Left ventricle myocardium superior (tissue), 1 donor: ENCODE data around the gene SMC1B. TPM values are rescaled to one million over a fixed set of nuclear protein-coding genes. Genes with fewer than 3 reads are reported as not detected.
"Not testable (repeated sequence)": the region's sequence is repeated elsewhere in the genome, so short reads cannot be mapped to it uniquely, and the experiment has no call there.

Source experiments
- ATAC-seq: fragments of 200-7000 bp; cut with Tn5 transposase; one replicate; pipeline ENCODE4 v1.9.1; 2020; ENCODE audit warnings: mild to moderate bottlenecking, moderate library complexity
- DNase-seq: peaks from one replicate; pipeline ENCODE4 v3.0.0-alpha.2; 2020
- intact Hi-C: fragments of 100-400 bp; cut with micrococcal nuclease; formaldehyde crosslinking; loops from one replicate; pipeline ENCODE4 v1.11.0; 2022
- total RNA-seq: library from RNA; stranded (reverse); fragmentation: NEBNext Ultra II Directional; extraction: Animal tissue kit (Norgen Biotek cat#: 25700); gene quantifications from one replicate; pipeline ENCODE4 v1.2.1, GENCODE V29; 2021
- donor health status: DM: no; HTN: yes; CAD: no; lungs with severe emphysema.

The SMC1B gene
- total RNA-seq, 1 donor from 2014 or later: not detected

DNA sequence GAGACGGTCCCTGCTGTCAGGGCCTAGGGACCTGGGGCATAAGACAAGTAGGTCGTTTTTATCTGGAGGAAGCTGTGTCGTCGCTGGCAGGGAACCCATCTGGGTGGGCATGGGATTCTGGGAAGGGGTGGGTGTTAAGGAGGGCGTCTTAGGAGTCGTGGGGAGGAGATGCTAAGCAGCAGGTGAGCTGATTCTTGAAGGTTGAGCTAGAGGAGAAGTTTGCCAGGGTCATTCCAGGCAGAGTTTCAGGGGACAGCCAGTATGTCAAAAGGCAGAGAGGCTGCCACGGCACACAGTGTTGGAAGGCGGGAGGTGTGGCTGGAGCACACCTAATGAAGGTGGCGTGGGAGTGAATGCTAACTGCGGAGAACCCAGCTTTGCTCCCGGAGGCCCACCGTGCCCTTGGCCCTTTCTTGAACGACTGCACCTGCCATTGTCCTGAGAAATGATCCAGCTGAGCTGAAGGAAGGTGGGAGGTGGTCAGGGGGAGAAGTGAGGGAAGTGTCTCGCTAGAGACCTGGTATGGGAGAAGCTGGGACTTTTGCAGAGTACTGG is 102.3 kb downstream of the SMC1B start:
- ATAC-seq: no peak
- intact Hi-C loops: no loop called here
- no peak for DNase-seq

DNA sequence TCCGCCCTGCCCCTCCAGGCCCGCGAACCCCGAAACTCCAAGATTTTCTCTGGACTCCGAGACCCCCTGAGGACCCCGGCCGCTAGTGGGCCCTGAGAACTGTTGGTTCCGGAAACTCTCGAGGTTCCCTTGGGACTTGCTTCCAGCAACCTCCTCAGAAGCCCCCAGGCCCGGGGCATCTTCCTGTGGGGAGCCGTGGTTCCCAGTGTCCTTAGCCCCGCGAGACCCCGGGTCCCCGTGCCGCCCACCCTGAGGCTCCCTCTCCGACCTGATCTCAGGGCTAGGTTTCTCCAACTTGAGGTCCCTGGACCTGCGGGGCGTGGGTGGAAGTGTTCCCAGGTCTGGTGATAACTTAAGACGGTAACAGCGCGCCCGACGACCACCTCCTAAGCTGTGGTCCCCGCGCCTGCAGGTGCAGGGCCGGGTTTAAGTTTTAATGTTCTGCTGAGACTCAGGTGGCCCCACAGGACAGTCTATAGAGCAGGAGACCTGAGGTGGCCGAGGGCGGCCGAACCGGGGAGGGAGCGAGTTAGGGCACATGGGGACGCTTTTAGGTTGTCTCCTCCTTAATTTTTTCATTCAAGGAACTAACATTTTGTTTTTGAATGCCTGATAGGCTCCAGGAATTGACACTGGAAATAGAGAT is 102.9 kb downstream of the SMC1B start:
- no peak for ATAC-seq
- intact Hi-C loops: no loop called here

DNA sequence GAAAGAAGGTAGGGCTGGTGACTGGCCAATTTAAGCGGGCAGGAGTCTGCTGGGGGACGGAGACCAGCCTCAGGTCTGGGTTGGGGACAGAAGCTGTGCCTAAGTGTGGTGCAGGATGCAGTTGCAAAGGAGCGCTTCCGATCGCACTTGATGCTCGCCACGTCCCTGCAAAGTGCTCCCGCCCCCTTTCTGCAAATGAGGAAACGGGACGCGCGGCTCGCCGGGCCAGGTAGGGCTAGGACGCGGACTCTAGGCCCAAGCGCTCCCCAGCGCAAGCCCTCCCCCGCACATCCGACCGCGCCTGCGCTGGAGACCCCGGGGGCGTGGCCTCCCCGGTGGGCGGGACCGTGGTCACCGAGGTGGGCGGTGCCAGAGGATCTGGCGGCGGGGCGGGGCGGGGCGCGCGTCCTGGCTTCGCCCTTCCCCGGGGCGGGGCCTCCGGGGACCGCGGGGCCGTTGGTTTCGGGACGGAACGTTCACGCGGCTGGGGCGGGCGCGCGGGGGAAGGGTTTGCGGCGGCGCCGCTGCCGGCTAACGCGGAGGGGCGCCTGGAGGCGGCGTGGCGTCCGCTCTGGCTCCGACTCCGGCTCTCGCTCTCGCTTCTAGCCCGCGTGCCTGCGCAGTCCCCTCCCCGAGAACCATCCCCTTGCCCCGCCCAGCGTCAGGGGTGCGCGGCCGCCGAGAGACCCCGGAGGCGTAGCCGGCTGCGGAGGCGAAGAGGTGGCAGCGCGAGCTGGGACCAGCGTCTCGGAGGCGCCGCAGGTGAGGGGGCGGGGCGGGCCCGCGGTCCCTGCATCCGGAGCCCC is 103.8 kb downstream of the SMC1B start, which contains the start of gene FAM118A:
TSS of gene FAM118A (plus strand) at position 513 of the 806 bp plus-strand sequence. CDS start 12,446 bp downstream, outside the sequence.
- intact Hi-C loops: no loop called here
- ATAC-seq: peak; percentile 96
- DNase-seq: peak; percentile 97

More for the DNA sequence above, 102.9 kb downstream of the SMC1B start:
- DNase-seq: peak; percentile 39

DNA sequence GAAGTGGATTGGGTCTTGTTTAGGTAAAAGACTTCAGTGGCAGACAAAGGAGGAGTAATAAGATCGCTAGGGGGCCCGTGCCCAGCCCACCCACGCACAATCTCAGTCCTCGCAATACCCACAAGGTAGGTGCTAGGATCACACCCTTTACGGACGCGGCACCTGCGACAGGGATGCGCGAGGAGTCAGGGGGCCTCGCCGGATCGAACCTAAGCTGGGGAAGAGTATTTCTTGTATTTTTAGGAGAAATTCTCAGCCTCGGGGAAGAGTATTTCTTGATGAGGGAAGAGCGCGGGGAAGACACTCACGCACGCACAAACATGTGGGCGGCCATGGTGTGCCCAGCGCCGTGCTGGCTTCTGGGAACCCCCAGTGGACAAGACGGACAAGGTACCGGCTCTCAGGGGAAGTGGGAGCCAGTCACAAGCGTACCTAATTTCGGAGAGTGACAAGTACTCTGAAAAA is 104.4 kb downstream of the SMC1B start:
- intact Hi-C loops: no loop called here
- ATAC-seq (no peak), DNase-seq (no peak)

DNA sequence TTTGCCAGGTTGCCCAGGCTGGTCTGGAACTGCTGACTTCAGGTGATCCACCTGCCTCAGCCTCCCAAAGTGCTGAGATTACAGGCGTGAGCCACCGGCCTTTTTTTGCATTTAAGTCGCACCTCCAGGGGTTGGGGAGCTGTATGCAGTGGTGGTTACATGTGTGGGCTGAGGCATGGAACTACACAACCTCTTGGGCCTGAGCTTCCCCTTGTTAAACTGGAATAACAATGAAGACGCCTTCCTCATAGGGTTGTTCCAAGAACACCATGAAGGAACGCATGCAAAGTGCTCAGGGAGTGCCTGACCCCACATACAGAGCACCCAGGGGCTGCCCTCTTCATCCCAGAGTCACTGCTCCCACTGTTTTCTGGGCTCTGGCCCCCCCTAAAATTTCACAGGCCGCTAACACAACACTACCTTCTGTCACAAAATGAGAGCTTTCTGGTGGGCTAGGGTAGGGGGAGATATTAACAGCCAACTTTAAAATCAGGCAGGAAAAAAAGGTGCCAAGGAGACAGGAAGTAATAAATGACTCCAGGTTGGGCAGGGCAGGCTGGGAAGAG is 104.9 kb downstream of the SMC1B start:
- intact Hi-C loops: no loop called here
- no peak for ATAC-seq
- DNase-seq: no peak

DNA sequence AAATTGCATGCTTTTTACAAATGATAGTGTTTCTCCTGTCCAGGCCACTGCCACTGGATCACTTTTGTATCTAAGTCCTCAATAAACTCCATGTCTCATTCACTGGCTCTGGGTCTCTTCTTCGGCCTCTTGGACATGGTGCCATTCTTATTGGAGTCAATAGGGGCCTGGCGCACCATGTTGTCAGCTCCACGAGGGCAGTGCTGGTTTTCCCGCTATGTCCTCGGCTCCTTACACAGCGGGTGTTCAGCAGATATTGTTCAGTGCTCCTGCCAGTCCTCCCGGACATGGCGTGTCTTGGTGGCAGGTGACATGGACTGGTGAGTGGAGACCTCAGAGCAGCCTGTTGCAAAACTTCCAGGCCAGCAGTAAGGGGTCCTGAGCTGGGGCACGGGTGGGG is 107.3 kb downstream of the SMC1B start:
- ATAC-seq (no peak), DNase-seq (no peak)
- intact Hi-C loops: no loop called here

DNA sequence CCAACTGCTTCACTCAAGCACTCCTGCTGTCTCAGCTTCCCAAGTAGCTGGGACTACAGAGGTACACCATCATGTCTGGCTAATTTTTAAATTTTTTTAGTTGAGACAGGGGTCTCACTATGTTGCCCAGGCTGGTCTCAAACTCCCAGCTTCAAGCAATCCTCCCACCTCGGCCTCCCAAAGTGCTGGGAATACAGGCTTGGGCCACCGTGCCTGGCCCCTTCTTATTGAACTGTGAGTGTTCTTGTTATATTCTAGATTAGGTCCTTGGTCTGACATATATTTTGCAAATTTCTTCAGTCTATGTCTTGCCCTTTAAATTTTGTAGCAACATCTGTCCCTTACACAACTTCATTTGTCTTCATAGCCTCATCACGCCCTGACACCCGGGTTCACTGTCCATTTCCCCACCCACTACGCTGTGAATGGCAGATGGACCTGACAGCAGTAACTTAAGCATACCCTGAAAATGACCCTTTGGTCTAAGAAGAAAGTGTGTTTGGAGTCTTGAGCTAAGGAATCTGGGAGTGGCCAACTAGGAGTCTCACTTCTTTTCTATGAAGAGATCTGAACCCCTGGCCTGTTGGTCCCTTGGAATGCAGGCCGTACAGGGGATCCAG is 107.8 kb downstream of the SMC1B start:
- DNase-seq (no peak), ATAC-seq (no peak)
- intact Hi-C loops: no loop called here

DNA sequence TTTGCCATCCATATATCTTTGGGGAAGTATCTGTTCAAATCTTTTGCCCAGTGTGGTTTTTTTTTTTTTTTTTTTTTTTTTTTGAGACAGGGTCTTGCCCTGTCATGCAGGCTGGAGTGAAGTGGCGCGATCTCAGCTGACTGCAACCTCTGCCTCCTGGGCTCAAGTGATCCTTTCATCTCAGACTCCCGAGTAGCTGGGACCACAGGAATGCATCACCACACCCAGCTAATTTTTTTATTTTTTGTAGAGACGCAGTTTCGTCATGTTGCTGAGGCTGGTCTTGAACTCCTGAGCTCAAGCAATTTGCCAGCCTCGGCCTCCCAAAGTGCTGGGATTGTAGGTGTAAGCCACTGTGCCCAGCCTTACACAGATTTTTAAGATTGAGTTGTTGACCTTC is 108.4 kb downstream of the SMC1B start:
- ATAC-seq (no peak), DNase-seq (no peak)
- intact Hi-C loops: no loop called here

DNA sequence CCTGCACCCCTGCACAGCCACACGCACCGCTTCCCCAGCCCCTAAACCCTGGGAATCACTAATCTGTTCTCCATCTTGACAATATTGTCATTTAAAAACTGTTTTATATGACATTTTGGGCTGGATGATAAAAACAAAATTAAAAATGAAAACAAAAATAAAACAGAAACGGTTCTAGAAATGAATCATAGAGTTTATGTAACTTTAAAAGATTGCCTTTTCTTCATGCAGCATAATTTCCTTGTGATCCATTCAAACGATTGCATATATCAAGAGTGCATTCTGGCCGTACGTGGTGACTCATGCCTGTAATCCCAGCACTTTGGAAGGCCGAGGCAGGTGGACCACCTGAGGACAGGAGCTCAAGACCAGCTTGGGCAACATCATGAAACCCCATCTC is 110.2 kb downstream of the SMC1B start:
- DNase-seq (no peak), ATAC-seq (no peak)
- intact Hi-C loops: no loop called here

DNA sequence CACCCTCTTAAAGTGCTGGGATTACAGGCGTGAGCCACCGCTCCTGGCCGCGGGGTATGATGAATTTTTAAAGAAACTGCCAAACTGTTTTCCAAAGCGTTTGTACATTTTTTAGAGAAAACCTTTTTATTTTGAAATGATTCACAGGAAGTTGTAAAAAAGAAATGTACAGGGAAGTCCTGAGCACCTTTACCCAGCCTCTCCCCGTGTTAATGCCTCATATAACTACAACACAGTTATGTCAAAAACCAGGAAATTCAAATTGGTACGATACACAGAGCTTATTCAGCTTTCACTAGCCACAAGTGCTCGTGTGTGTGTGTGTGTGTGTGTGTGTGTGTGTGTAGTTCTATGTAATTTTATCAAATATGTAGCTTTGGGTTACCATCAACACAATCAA is 110.6 kb downstream of the SMC1B start:
- intact Hi-C loops: no loop called here
- no peak for DNase-seq
- ATAC-seq: no peak

DNA sequence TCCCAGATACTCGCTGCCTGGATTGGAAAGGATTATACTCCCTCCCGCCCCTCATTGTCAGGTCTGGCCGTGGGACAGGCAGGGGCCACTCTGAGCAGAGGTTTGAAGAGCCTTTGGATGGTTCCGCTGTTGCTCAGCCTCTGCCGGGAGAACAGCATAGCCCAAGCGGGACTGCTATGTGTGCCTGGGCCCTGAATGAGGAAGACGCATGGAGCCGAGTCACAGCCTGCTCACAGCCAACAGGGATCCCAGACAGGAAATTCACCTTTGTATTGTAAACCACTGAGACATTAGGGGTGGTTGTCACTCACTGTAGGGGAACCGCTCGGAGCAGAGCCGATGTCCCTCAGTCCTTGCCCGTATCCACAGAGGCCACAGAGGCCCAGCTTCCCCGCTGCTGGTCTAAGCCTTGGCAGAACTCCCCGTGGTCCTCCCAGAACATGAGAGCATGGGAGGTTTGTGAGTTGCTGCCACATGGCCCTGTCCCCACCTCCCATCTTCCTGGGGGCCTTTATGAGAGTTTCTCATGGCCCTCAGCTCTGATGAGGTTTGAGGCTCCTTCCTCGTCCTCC is 114.4 kb downstream of the SMC1B start:
- DNase-seq: no peak
- intact Hi-C loops: no loop called here

DNA sequence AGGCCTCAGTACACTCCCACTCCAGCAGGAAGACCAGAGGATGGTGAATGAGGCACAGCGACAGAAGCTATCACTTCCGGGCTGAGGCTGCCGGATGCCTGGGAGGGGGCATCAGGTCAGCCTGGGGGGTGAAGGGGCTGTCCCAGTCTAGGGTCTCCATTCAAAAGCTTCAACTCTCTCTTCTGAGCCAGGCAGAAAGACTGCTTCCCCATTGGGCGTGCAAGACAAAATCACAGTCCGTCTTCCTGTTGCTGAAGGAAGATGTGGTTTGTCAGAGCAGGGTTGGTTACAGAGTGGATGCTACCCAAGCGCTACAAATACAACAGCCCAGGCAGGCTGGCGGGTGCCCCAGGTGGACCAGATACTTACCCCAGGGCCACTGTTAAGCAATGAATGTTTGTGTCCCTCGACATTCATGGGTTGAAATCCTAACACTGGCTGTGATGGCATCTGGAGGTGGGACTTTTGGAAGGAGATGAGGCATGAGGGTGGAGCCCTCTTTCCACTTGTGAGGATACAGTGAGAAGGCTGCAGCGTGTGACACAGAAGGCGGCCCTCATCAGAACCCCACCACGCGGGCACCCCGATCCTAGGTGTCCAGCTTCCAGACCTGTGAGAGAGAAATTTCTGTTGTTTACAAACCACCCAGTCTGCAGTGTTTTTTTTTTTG is 116.6 kb downstream of the SMC1B start:
- intact Hi-C loops: no loop called here
- DNase-seq: no peak
- no peak for ATAC-seq

More for the DNA sequence above, 114.4 kb downstream of the SMC1B start:
- ATAC-seq: no peak

DNA sequence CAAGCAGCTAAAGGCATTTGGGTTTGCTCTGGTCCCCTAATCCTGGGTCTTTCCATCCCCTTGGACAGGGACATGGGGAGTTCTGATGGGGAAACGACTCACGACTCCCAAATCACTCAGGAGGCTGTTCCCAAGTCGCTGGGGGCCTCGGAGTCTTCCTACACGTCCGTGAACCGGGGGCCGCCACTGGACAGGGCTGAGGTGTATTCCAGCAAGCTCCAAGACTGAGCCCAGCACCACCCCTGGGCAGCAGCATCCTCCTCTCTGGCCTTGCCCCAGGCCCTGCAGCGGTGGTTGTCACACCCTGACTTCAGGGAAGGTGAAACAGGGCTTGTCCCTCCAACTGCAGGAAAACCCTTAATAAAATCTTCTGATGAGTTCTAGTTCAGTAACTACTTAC is 117.9 kb downstream of the SMC1B start:
- intact Hi-C loops: no loop called here
- DNase-seq (no peak), ATAC-seq (no peak)

DNA sequence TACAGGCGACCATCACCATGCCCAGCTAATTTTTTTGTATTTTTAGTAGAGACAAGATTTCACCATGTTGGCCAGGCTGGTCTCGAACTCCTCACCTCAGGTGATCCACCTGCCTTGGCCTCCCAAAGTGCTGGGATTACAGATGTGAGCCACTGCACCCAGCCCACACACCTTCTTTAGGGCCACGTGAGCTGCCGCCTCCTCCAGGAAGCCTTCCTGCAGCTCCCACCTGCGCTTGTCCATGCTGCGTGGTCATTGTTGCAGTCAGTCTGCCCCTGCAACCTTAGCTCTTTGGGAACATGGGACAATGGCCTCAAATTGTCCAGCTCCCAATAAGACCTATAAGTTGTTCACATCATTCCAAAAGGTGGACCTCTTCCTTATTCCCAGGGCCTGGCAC is 118.4 kb downstream of the SMC1B start:
- intact Hi-C loops, DNase-seq, ATAC-seq: not testable (repeated sequence)

Other genes starting within 250 kb of the SMC1B start
- gene NUP50, start 249.7 kb downstream of the SMC1B start, total RNA-seq: 16.2 TPM
- 24.1 TPM for gene KIAA0930, start 172.7 kb downstream of the SMC1B start, total RNA-seq
- gene UPK3A, start 128.7 kb downstream of the SMC1B start, total RNA-seq: 0.25 TPM
- gene FAM118A, start 103.7 kb downstream of the SMC1B start, total RNA-seq: 20.7 TPM
- gene RIBC2, start 94 bp upstream of the SMC1B start, total RNA-seq: not detected
- 93.3 TPM for gene FBLN1, start 89.3 kb upstream of the SMC1B start, total RNA-seq